Stimulated activated CD8-positive, alpha-beta memory T cell treated with anti-CD3 and anti-CD28 coated beads, Interleukin-2, amount 100 ng/mL, for 1 hour (primary cell): ENCODE data around the gene GHRH.

Source experiments
- DNase-seq, 2 donors: peaks; one replicate each; pipeline ENCODE4 v3.0.0-alpha.2; 2020; ENCODE audit warnings: low read depth in 2 of 2

Gene GHRH

GRCh38 chr20:37205794-37206193, 55.8 kb downstream of the GHRH start:
- DNase-seq, result no peak

GRCh38 chr20:37205130-37205529, 56.5 kb downstream of the GHRH start:
- DNase-seq, result no peak

- DNase-seq, result no peak
Measured at GRCh38 chr20:37204056-37204455, 57.6 kb downstream of the GHRH start.

GRCh38 chr20:37202267-37202943, 59.2 kb downstream of the GHRH start:
- no peak for DNase-seq

- no peak for DNase-seq
Measured at GRCh38 chr20:37201827-37202162, 59.8 kb downstream of the GHRH start.
